PC-3 (cell line): ENCODE results near the gene FNBP1L. TPM values are rescaled to one million over a fixed set of nuclear protein-coding genes. Genes with fewer than 3 reads are reported as not detected.
A peak's percentile ranks its signal among the peaks of the same experiment; 100 is the strongest.

Experiments used
- ATAC-seq: fragments of 200-7000 bp; cut with Tn5 transposase; 2 replicates; pipeline ENCODE4 v1.9.1; 2020; ENCODE audit warnings: mild to moderate bottlenecking, moderate library complexity
- BruUV-seq: library from RNA; stranded (reverse); fragments of 400-500 nt; replicated peaks from 2 replicates; lab custom pipeline; 2021; lab: Mats Ljungman, UMichigan
- CTCF ChIA-PET: fragments of 300-600 bp; sonication (Branson Sonifier 250); formaldehyde crosslinking; loops from one replicate; lab custom pipeline; 2022; ENCODE audit warnings: antibody characterized with exemption; lab: Charles Lee
- POLR2A ChIA-PET: fragments of 300-600 bp; sonication (Branson Sonifier 250); formaldehyde crosslinking; loops from one replicate; lab custom pipeline; 2022; ENCODE audit warnings: antibody characterized with exemption; ENCODE audit not compliant: unreplicated experiment; lab: Charles Lee
- DNase-seq: peaks from one replicate; pipeline ENCODE4 v3.0.0-alpha.2; 2015
- H2AFZ ChIP-seq: fragments of 300-600 bp; sonication (generic); 2 replicates; pipeline ENCODE4 v1.6.0; 2016; ENCODE audit warnings: antibody characterized with exemption, low read length
- H3F3A ChIP-seq: fragments of 300-600 bp; sonication (generic); one replicate; pipeline ENCODE4 v1.6.0; 2017; ENCODE audit warnings: antibody characterized with exemption, low read length, control low read depth, mild to moderate bottlenecking; ENCODE audit not compliant: unreplicated experiment
- H3K27ac ChIP-seq: fragments of 300-600 bp; sonication (generic); 2 replicates; pipeline ENCODE4 v1.5.1; 2016; ENCODE audit warnings: mild to moderate bottlenecking, low read length
- H3K27me3 ChIP-seq: fragments of 300-600 bp; sonication (generic); 2 replicates; pipeline ENCODE4 v1.6.1; 2016; ENCODE audit warnings: low read length, mixed read lengths
- H3K36me3 ChIP-seq: fragments of 300-600 bp; sonication (generic); 2 replicates; pipeline ENCODE4 v1.6.1; 2016; ENCODE audit warnings: low read depth, mixed run types, low read length, mixed read lengths
- H3K4me1 ChIP-seq: fragments of 300-600 bp; sonication (generic); 2 replicates; pipeline ENCODE4 v1.5.1; 2016; ENCODE audit warnings: low read length; ENCODE audit not compliant: insufficient read depth
- H3K4me2 ChIP-seq: fragments of 300-600 bp; sonication (generic); 2 replicates; pipeline ENCODE4 v1.6.0; 2016; ENCODE audit warnings: low read length
- H3K4me3 ChIP-seq: fragments of 300-600 bp; sonication (generic); 2 replicates; pipeline ENCODE4 v1.5.1; 2016; ENCODE audit warnings: mild to moderate bottlenecking, low read length, mixed read lengths
- H3K79me2 ChIP-seq: fragments of 300-600 bp; sonication (generic); 2 replicates; pipeline ENCODE4 v1.6.1; 2017; ENCODE audit warnings: low read length, mixed read lengths
- H3K9ac ChIP-seq: fragments of 300-600 bp; sonication (generic); 2 replicates; pipeline ENCODE4 v1.6.0; 2016; ENCODE audit warnings: mild to moderate bottlenecking, low read length
- H3K9me2 ChIP-seq: fragments of 300-600 bp; sonication (generic); replicated peaks from 2 replicates; pipeline ENCODE4 v1.6.1; 2016; ENCODE audit warnings: mixed run types, low read length, mixed read lengths
- H3K9me3 ChIP-seq: fragments of 300-600 bp; sonication (generic); 2 replicates; pipeline ENCODE4 v1.6.1; 2016; ENCODE audit warnings: low read length, mixed read lengths
- H4K20me1 ChIP-seq: fragments of 300-600 bp; sonication (generic); 2 replicates; pipeline ENCODE4 v1.6.1; 2016; ENCODE audit warnings: low read length, mixed read lengths
- CTCF ChIP-seq: fragments of 300-600 bp; sonication (generic); conservative IDR thresholded peaks from 2 replicates; pipeline ENCODE4 v1.5.1; 2017; ENCODE audit warnings: antibody characterized with exemption, low read depth, mild to moderate bottlenecking, low read length
- EZH2 ChIP-seq: fragments of 300-600 bp; sonication (generic); IDR thresholded peaks from one replicate; pipeline ENCODE4 v1.6.1; 2017; ENCODE audit warnings: antibody characterized with exemption, mild to moderate bottlenecking, low read length; ENCODE audit not compliant: unreplicated experiment
- EZH2phosphoT487 ChIP-seq: fragments of 300-600 bp; sonication (generic); IDR thresholded peaks from 2 replicates; pipeline ENCODE4 v1.6.1; 2018; ENCODE audit warnings: mild to moderate bottlenecking, antibody characterized with exemption, low read length, borderline replicate concordance
- intact Hi-C: fragments of 100-400 bp; cut with micrococcal nuclease; formaldehyde crosslinking; loops from 2 replicates; pipeline ENCODE4 v1.9.0; 2023
- total RNA-seq: library from RNA; depleted of rRNA; stranded (reverse); fragments of >200 nt; gene quantifications from 2 replicates; pipeline ENCODE4 v1.2.3, GENCODE V29; 2014

FNBP1L gene
- total RNA-seq, 1 experiment from 2014 or later: 28.3 TPM

- H3K27ac ChIP-seq: peak overlapping the region; percentile 37
- peaks cover 84% of the 10 kb centered on the region for H4K20me1 ChIP-seq
- H3K27me3 ChIP-seq: no peaks in the 10 kb centered on the region
- no TSS peak for BruUV-seq
- peaks cover 72% of the 10 kb centered on the region for H3K36me3 ChIP-seq
- H2AFZ ChIP-seq: no peak overlapping the region
- H3K4me2 ChIP-seq: no peak overlapping the region
- H3K9me3 ChIP-seq: no peaks in the 10 kb centered on the region
- H3F3A ChIP-seq: peaks cover 2% of the 10 kb centered on the region
- peaks cover 16% of the 10 kb centered on the region for H3K4me1 ChIP-seq
- H3K9ac ChIP-seq: no peak overlapping the region
- intact Hi-C loops: no loop called here
- DNase-seq: no peak
- H3K9me2 ChIP-seq: no peaks in the 10 kb centered on the region
- H3K4me3 ChIP-seq: no peak overlapping the region
- peaks cover 97% of the 10 kb centered on the region for H3K79me2 ChIP-seq
- ChIA-PET CTCF (no interaction called here), POLR2A (no interaction called here)
- no peak for TF ChIP-seq EZH2phosphoT487
- no peak for TF ChIP-seq EZH2
- no peak for TF ChIP-seq CTCF
- no peak for ATAC-seq
Measured at GRCh38 chr1:93595743-93596142, 147.8 kb downstream of the FNBP1L start.

- ChIA-PET CTCF (no interaction called here), POLR2A (no interaction called here)
- peaks cover 91% of the 10 kb centered on the region for H4K20me1 ChIP-seq
- peaks cover 100% of the 10 kb centered on the region for H3K79me2 ChIP-seq
- ATAC-seq: no peak
- H3K4me2 ChIP-seq: no peak overlapping the region
- no peaks in the 10 kb centered on the region for H3K27me3 ChIP-seq
- H3K36me3 ChIP-seq: peaks cover 76% of the 10 kb centered on the region
- no peak overlapping the region for H3K9ac ChIP-seq
- DNase-seq: no peak
- intact Hi-C loops: no loop called here
- no peaks in the 10 kb centered on the region for H3F3A ChIP-seq
- no peak overlapping the region for H3K4me3 ChIP-seq
- no peaks in the 10 kb centered on the region for H3K9me2 ChIP-seq
- H3K9me3 ChIP-seq: no peaks in the 10 kb centered on the region
- BruUV-seq: no TSS peak
- TF ChIP-seq EZH2 (no peak), EZH2phosphoT487 (no peak), CTCF (no peak)
- no peak overlapping the region for H3K27ac ChIP-seq
- peaks cover 15% of the 10 kb centered on the region for H3K4me1 ChIP-seq
- H2AFZ ChIP-seq: no peak overlapping the region
Measured at GRCh38 chr1:93596329-93597089, 148.6 kb downstream of the FNBP1L start.

- no peak for TF ChIP-seq CTCF
- intact Hi-C loops: no loop called here
- Histone ChIP-seq H3K9me2 (no peaks in the 10 kb centered on the region), H3K79me2 (peaks cover 100% of the 10 kb centered on the region), H3K4me3 (no peak overlapping the region), H3K9ac (no peak overlapping the region), H3K27me3 (no peaks in the 10 kb centered on the region), H3K27ac (no peak overlapping the region), H3K4me2 (no peak overlapping the region), H3F3A (no peaks in the 10 kb centered on the region), H3K36me3 (peaks cover 70% of the 10 kb centered on the region), H4K20me1 (peaks cover 92% of the 10 kb centered on the region), H2AFZ (no peak overlapping the region), H3K4me1 (0 out of 2 replicates have a peak, but pooled peaks cover 6% of the 10 kb centered on the region), H3K9me3 (no peaks in the 10 kb centered on the region)
- no TSS peak for BruUV-seq
- no peak for DNase-seq
- POLR2A ChIA-PET: no interaction called here
- ATAC-seq: no peak
- CTCF ChIA-PET: no interaction called here
Measured at GRCh38 chr1:93597709-93598108, 149.8 kb downstream of the FNBP1L start.
